HEK293 (cell line): ENCODE data around the gene ATP8A2.

ENCODE experiments used
- CTCF ChIP-seq: fragments of 450-650 bp; formaldehyde crosslinking; IDR thresholded peaks from 2 replicates; pipeline ENCODE4 v1.5.1; 2016; ENCODE audit warnings: missing biosample characterization, missing genetic modification characterization
- KLF1 ChIP-seq: fragments of 450-650 bp; formaldehyde crosslinking; IDR thresholded peaks from 2 replicates; pipeline ENCODE4 v1.5.1; 2016; ENCODE audit warnings: missing biosample characterization, missing genetic modification characterization
- MYNN ChIP-seq: fragments of 450-650 bp; formaldehyde crosslinking; IDR thresholded peaks from 2 replicates; pipeline ENCODE4 v1.5.1; 2016; ENCODE audit warnings: missing biosample characterization, missing genetic modification characterization, borderline replicate concordance
- PBX3 ChIP-seq: sonication (generic); formaldehyde crosslinking; IDR thresholded peaks from 2 replicates; pipeline ENCODE4 v1.8.1; 2022; ENCODE audit warnings: mild to moderate bottlenecking, moderate library complexity, missing genetic modification reagents
- REST ChIP-seq: fragments of 450-650 bp; formaldehyde crosslinking; IDR thresholded peaks from 2 replicates; pipeline ENCODE4 v1.5.1; 2016; ENCODE audit warnings: missing biosample characterization, missing genetic modification characterization
- ZBTB26 ChIP-seq: fragments of 450-650 bp; formaldehyde crosslinking; optimal IDR thresholded peaks from 2 replicates; pipeline ENCODE3; 2016; ENCODE audit warnings: missing biosample characterization, mild to moderate bottlenecking, missing genetic modification characterization
- ZNF248 ChIP-seq: fragments of 450-650 bp; formaldehyde crosslinking; IDR thresholded peaks from 2 replicates; pipeline ENCODE4 v1.5.1; 2017; ENCODE audit warnings: missing biosample characterization, missing genetic modification characterization
- ZNF292 ChIP-seq: fragments of 450-650 bp; formaldehyde crosslinking; IDR thresholded peaks from 2 replicates; pipeline ENCODE4 v1.5.1; 2016; ENCODE audit warnings: low read depth, missing biosample characterization, missing genetic modification characterization, borderline replicate concordance
- ZNF302 ChIP-seq: fragments of 450-650 bp; formaldehyde crosslinking; IDR thresholded peaks from 2 replicates; pipeline ENCODE4 v1.5.1; 2016; ENCODE audit warnings: missing biosample characterization, missing genetic modification characterization, low read depth
- ZNF521 ChIP-seq: fragments of 450-650 bp; formaldehyde crosslinking; IDR thresholded peaks from 2 replicates; pipeline ENCODE4 v1.5.1; 2017; ENCODE audit warnings: missing biosample characterization, mild to moderate bottlenecking, missing genetic modification characterization
- ZNF548 ChIP-seq: fragments of 450-650 bp; formaldehyde crosslinking; IDR thresholded peaks from 2 replicates; pipeline ENCODE4 v1.5.1; 2016; ENCODE audit warnings: missing biosample characterization, missing genetic modification characterization
- ZNF704 ChIP-seq: fragments of 450-650 bp; formaldehyde crosslinking; IDR thresholded peaks from 2 replicates; pipeline ENCODE4 v1.5.1; 2016; ENCODE audit warnings: missing biosample characterization, missing genetic modification characterization
- ZNF777 ChIP-seq: fragments of 450-650 bp; formaldehyde crosslinking; IDR thresholded peaks from 2 replicates; pipeline ENCODE4 v1.5.1; 2017; ENCODE audit warnings: missing biosample characterization, missing genetic modification characterization, borderline replicate concordance

GRCh38 chr13:26071691-26072090, 699.9 kb downstream of the ATP8A2 start:
- TF ChIP-seq CTCF = no peak
- no peak for TF ChIP-seq ZNF302 (tag by site-specific recombination)
- TF ChIP-seq ZBTB26 = no peak
- TF ChIP-seq MYNN (tag by site-specific recombination) = no peak
- no peak for TF ChIP-seq ZNF292 (tag by site-specific recombination)
- no peak for TF ChIP-seq REST (tag by site-specific recombination)
- no peak for TF ChIP-seq KLF1 (tag by site-specific recombination)
- TF ChIP-seq ZNF248 = no peak
- TF ChIP-seq ZNF777 (tag by site-specific recombination) = no peak
- no peak for TF ChIP-seq ZNF704
- TF ChIP-seq ZNF521 = no peak
- no peak for TF ChIP-seq ZNF548 (tag by site-specific recombination)
- no peak for TF ChIP-seq PBX3 (CRISPR knock-in tag)
